GM19193 (cell line): Measurements from ENCODE around the gene MAGIX.

Experiments
- POLR2A ChIP-seq: IDR thresholded peaks from 4 replicates; pipeline ENCODE4 v1.6.1; 2011; ENCODE audit not compliant: insufficient read depth, insufficient read length; ENCODE audit errors: extremely low read depth

Gene MAGIX

DNA sequence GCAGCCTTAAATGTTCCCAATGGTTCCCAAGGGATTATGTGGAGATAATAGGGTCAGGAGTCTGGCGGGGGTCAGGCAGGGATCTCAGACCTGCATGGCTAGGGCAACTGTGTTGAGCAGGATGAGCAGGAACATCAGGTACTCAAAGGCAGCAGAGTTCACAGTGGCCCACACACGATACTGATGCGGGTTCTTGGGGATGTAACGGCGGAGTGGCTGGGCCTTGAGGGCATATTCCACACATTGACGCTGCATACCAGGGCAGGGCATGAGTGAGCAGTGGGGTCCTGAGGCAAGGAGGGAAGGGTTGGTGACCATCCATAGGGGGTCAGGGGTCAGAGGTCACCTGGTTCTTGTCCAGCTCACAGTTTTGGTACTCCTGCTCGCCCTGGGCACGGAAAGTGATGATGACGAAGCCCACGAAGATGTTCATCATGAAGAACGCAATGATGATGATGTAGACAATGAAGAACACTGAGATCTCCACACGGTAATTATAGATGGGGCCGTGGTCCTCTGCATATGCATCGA is 52.5 kb downstream of the MAGIX start:
- TF ChIP-seq POLR2A, result no peak
